IMR-90 (cell line): ENCODE results near the gene ADCY2. TPM values are rescaled to one million over a fixed set of nuclear protein-coding genes. Genes with fewer than 3 reads are reported as not detected.

Experiments
- ATAC-seq: fragments of 200-7000 bp; cut with Tn5 transposase; 2 replicates; pipeline ENCODE4 v1.9.1; 2020; ENCODE audit warnings: low read depth, mild to moderate bottlenecking, moderate library complexity
- BruUV-seq: library from RNA; stranded (reverse); fragments of 400-500 nt; replicated peaks from 2 replicates; lab custom pipeline; 2021; lab: Mats Ljungman, UMichigan
- CTCF ChIA-PET: fragments of 300-600 bp; formaldehyde crosslinking; extraction: SDS; loops from one replicate; lab custom pipeline; 2021; ENCODE audit warnings: antibody characterized with exemption; lab: Yijun Ruan, JAX
- POLR2A ChIA-PET: fragments of 300-600 bp; sonication (Branson Sonifier 250); formaldehyde crosslinking; loops from one replicate; lab custom pipeline; 2022; ENCODE audit warnings: antibody characterized with exemption; ENCODE audit not compliant: unreplicated experiment; lab: Charles Lee
- DNase-seq: peaks from one replicate; pipeline ENCODE4 v3.0.0; 2013
- H2AFZ ChIP-seq: replicated peaks from 2 replicates; pipeline ENCODE3; 2013; ENCODE audit warnings: low read length, mild to moderate bottlenecking; ENCODE audit not compliant: poor library complexity
- H2AK5ac ChIP-seq: 2 replicates; pipeline ENCODE4 v1.6.1; 2013; ENCODE audit warnings: low read depth, low read length, inconsistent platforms
- H2AK9ac ChIP-seq: replicated peaks from 2 replicates; pipeline ENCODE3; 2013; ENCODE audit warnings: mild to moderate bottlenecking, low read depth, low read length, moderate library complexity; ENCODE audit not compliant: poor library complexity
- H2BK120ac ChIP-seq: 2 replicates; pipeline ENCODE4 v1.6.1; 2013; ENCODE audit warnings: low read depth, low read length, inconsistent platforms
- H2BK15ac ChIP-seq: 3 replicates; pipeline ENCODE4 v1.6.1; 2013; ENCODE audit warnings: low read depth, low read length, inconsistent platforms
- H2BK20ac ChIP-seq: 2 replicates; pipeline ENCODE4 v1.6.1; 2013; ENCODE audit warnings: low read depth, mild to moderate bottlenecking, inconsistent platforms, low read length, moderate library complexity
- H2BK5ac ChIP-seq: 2 replicates; pipeline ENCODE4 v1.6.1; 2013; ENCODE audit warnings: mild to moderate bottlenecking, low read depth, low read length, inconsistent platforms; ENCODE audit not compliant: poor library complexity, severe bottlenecking
- H3K14ac ChIP-seq: replicated peaks from 2 replicates; pipeline ENCODE4 v1.6.1; 2013; ENCODE audit warnings: low read depth, low read length, inconsistent platforms
- H3K18ac ChIP-seq: 2 replicates; pipeline ENCODE4 v1.6.1; 2013; ENCODE audit warnings: low read depth, low read length, control low read depth
- H3K23ac ChIP-seq: 2 replicates; pipeline ENCODE4 v1.6.1; 2013; ENCODE audit warnings: low read depth, low read length, inconsistent platforms
- H3K27ac ChIP-seq: 2 replicates; pipeline ENCODE4 v1.5.1; 2013; ENCODE audit warnings: mild to moderate bottlenecking, control low read depth, low read length; ENCODE audit not compliant: insufficient read depth
- H3K27me3 ChIP-seq: 2 replicates; pipeline ENCODE4 v1.6.1; 2013; ENCODE audit warnings: low read length; ENCODE audit not compliant: control insufficient read depth, insufficient read depth
- H3K36me3 ChIP-seq: 2 replicates; pipeline ENCODE4 v1.6.1; 2013; ENCODE audit warnings: low read length, mixed read lengths; ENCODE audit not compliant: control insufficient read depth, insufficient read depth
- H3K4ac ChIP-seq: 2 replicates; pipeline ENCODE4 v1.6.1; 2013; ENCODE audit warnings: low read depth, low read length, inconsistent platforms
- H3K4me1 ChIP-seq: 2 replicates; pipeline ENCODE4 v1.6.1; 2013; ENCODE audit warnings: low read length, mixed read lengths; ENCODE audit not compliant: control insufficient read depth, insufficient read depth
- H3K4me2 ChIP-seq: 2 replicates; pipeline ENCODE4 v1.6.1; 2013; ENCODE audit warnings: low read depth, mild to moderate bottlenecking, control low read depth, low read length, moderate library complexity
- H3K4me3 ChIP-seq: 2 replicates; pipeline ENCODE4 v1.5.1; 2013; ENCODE audit warnings: low read depth, mild to moderate bottlenecking, control low read depth, low read length, moderate library complexity; ENCODE audit not compliant: insufficient read depth
- H3K56ac ChIP-seq: 2 replicates; pipeline ENCODE4 v1.6.1; 2013; ENCODE audit warnings: low read length, inconsistent platforms; ENCODE audit not compliant: insufficient read depth; ENCODE audit errors: extremely low read depth
- H3K79me1 ChIP-seq, 2 experiments: 2 replicates each; pipeline ENCODE4 v1.6.1; 2013; ENCODE audit warnings: low read length in 2 of 2, inconsistent platforms in 1 of 2, low read depth in 1 of 2
- H3K9ac ChIP-seq: 2 replicates; pipeline ENCODE4 v1.6.1; 2013; ENCODE audit warnings: low read depth, low read length, control low read depth
- H3K9me1 ChIP-seq: 2 replicates; pipeline ENCODE4 v1.6.1; 2013; ENCODE audit warnings: low read length, inconsistent platforms; ENCODE audit not compliant: insufficient read depth
- H3K9me3 ChIP-seq: 2 replicates; pipeline ENCODE4 v1.6.1; 2013; ENCODE audit warnings: low read length; ENCODE audit not compliant: control insufficient read depth, insufficient read depth
- H4K20me1 ChIP-seq: 2 replicates; pipeline ENCODE4 v1.6.1; 2013; ENCODE audit warnings: low read length, inconsistent platforms; ENCODE audit not compliant: insufficient read depth
- H4K5ac ChIP-seq: 2 replicates; pipeline ENCODE4 v1.6.1; 2013; ENCODE audit warnings: mild to moderate bottlenecking, low read depth, low read length, control low read depth
- H4K8ac ChIP-seq, 2 experiments: 2 replicates each; pipeline ENCODE4 v1.6.1; 2013; ENCODE audit warnings: low read depth in 2 of 2, low read length in 2 of 2, control low read depth in 1 of 2, inconsistent platforms in 1 of 2
- H4K91ac ChIP-seq: 2 replicates; pipeline ENCODE4 v1.6.1; 2013; ENCODE audit warnings: low read depth, low read length, inconsistent platforms; ENCODE audit not compliant: insufficient read depth
- CEBPB ChIP-seq: IDR thresholded peaks from 2 replicates; pipeline ENCODE4 v1.6.1; 2012; ENCODE audit warnings: low read depth, low read length, improper control_type of control experiment
- MAFK ChIP-seq: IDR thresholded peaks from 2 replicates; pipeline ENCODE4 v1.6.1; 2012; ENCODE audit warnings: low read depth, low read length, improper control_type of control experiment
- POLR2A ChIP-seq: IDR thresholded peaks from 2 replicates; pipeline ENCODE4 v1.6.1; 2012; ENCODE audit warnings: mild to moderate bottlenecking, low read depth, low read length
- WGBS, 2 experiments: methylation state at CpG; one replicate each; pipeline versions ENCODE4 v1.1.5 to v1.1.7; 2013; ENCODE audit warnings: missing lambda C conversion rate in 2 of 2; ENCODE audit not compliant: insufficient read length in 1 of 2; ENCODE audit errors: extremely low coverage in 2 of 2; 5-methylcytosine and 5-hydroxymethylcytosine counted together
- dilution Hi-C: fragments of 300-500 bp; cut with HindIII; formaldehyde crosslinking; loops from one replicate; pipeline ENCODE4 v1.14.3; 2018; ENCODE audit warnings: low sequenced_read_pairs; ENCODE audit not compliant: unreplicated experiment
- in situ Hi-C: fragments of 300-500 bp; cut with MboI; formaldehyde crosslinking; loops from 3 replicates; pipeline ENCODE4 v1.14.3; 2019; ENCODE audit warnings: low sequenced_read_pairs, inconsistent platforms, mixed read lengths
- intact Hi-C: fragments of 100-400 bp; cut with micrococcal nuclease; formaldehyde crosslinking; loops from 2 replicates; pipeline ENCODE4 v1.10.0; 2022
- polyA plus RNA-seq, 3 experiments: library from polyadenylated mRNA; depleted of rRNA; stranded (reverse); fragments of >200 nt; gene quantifications; 2 replicates each; pipeline ENCODE4 v1.2.3, GENCODE V29; 2012; ENCODE audit warnings: low replicate concordance in 1 of 3
- total RNA-seq: library from RNA; depleted of rRNA; stranded (reverse); fragments of >200 nt; gene quantifications from 2 replicates; pipeline ENCODE4 v1.2.3, GENCODE V29; 2012

ADCY2 gene
- total and polyA plus RNA-seq, 2 of the 4 experiments (the other 2 are of a cell fraction), result not detected

- no peak overlapping the region for H2AK5ac ChIP-seq
- H2AK9ac ChIP-seq, result no peak overlapping the region
- H3K27ac ChIP-seq, result no peak overlapping the region
- ATAC-seq (no peak), DNase-seq (no peak)
- no peak overlapping the region for H3K4me3 ChIP-seq
- H3K9ac ChIP-seq, result no peak overlapping the region
- WGBS, 2 experiments, result 64% methylated on average over 2 of the region's 8 CpGs; no CpG with 5 or more reads in 1 of the 2 experiments
- no peak overlapping the region for H3K14ac ChIP-seq
- H2BK20ac ChIP-seq, result no peak overlapping the region
- H2AFZ ChIP-seq, result no peak overlapping the region
- H3K36me3 ChIP-seq, result no peaks in the 10 kb centered on the region
- TF ChIP-seq CEBPB (no peak), POLR2A (no peak), MAFK (no peak)
- BruUV-seq, result no TSS peak
- H3K9me3 ChIP-seq, result no peaks in the 10 kb centered on the region; the same call in 1 of the 2 replicates
- no peak overlapping the region for H2BK15ac ChIP-seq
- H3K56ac ChIP-seq, result no peak overlapping the region
- no peaks in the 10 kb centered on the region for H3K27me3 ChIP-seq
- H3K23ac ChIP-seq, result no peak overlapping the region
- ChIA-PET CTCF (no interaction called here), POLR2A (no interaction called here)
- no peak overlapping the region for H2BK5ac ChIP-seq
- no peaks in the 10 kb centered on the region for H3K79me1 ChIP-seq
- no peak overlapping the region for H3K4me2 ChIP-seq
- no peak overlapping the region for H4K5ac ChIP-seq
- H3K18ac ChIP-seq, result no peak overlapping the region
- H3K9me1 ChIP-seq, result no peaks in the 10 kb centered on the region
- no peak overlapping the region for H2BK120ac ChIP-seq
- no peak overlapping the region for H4K91ac ChIP-seq
- no peak overlapping the region for H3K4ac ChIP-seq
- dilution Hi-C loops (no loop called here), intact Hi-C loops (no loop called here), in situ Hi-C loops (no loop called here)
- no peaks in the 10 kb centered on the region for H3K4me1 ChIP-seq
- H4K20me1 ChIP-seq, result no peaks in the 10 kb centered on the region
- no peak overlapping the region for H4K8ac ChIP-seq
Measured at GRCh38 chr5:7759951-7760580, 364.1 kb downstream of the ADCY2 start.
